Lung microvascular endothelial cell (primary cell): Measurements from ENCODE around the gene RETREG3. TPM values are rescaled to one million over a fixed set of nuclear protein-coding genes. Genes with fewer than 3 reads are reported as not detected.
A peak's percentile ranks its signal among the peaks of the same experiment; 100 is the strongest.
"Not testable (repeated sequence)": the region's sequence is repeated elsewhere in the genome, so short reads cannot be mapped to it uniquely, and the experiment has no call there.

Source experiments
- DNase-seq, 2 donors: peaks; one replicate each; pipeline versions ENCODE4 v3.0.0 to v3.0.0-alpha.2; 2010; ENCODE audit warnings: low read depth in 2 of 2
- total RNA-seq: library from RNA; depleted of rRNA; stranded (reverse); fragments of >200 nt; gene quantifications from 2 replicates; pipeline ENCODE4 v1.2.1, GENCODE V29; 2014

RETREG3 gene
- total RNA-seq, 1 donor from 2014 or later = 65.3 TPM

DNA sequence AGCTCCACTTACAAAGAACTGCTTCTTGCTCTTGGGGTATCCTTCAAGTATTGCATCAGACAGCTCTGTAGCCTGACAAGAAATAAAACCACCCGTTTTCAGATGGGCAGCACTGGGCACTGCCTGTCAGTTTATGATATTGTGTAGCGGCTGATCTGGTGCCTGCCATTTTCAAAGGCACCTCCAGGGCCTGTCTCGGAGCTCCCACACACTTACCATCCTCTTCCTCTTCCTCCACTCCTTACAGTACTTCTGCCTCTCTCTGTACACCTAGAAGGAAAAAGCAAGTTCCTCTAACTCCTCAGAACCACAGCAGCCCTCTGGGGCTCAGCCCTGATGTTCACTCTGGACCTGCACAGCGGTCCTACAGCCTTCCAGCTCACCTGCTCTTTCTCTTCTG is 36.1 kb downstream of the RETREG3 start:
- DNase-seq = no peak

- no peak for DNase-seq
Observed at GRCh38 chr17:42571435-42572225, 37.5 kb downstream of the RETREG3 start.

DNA sequence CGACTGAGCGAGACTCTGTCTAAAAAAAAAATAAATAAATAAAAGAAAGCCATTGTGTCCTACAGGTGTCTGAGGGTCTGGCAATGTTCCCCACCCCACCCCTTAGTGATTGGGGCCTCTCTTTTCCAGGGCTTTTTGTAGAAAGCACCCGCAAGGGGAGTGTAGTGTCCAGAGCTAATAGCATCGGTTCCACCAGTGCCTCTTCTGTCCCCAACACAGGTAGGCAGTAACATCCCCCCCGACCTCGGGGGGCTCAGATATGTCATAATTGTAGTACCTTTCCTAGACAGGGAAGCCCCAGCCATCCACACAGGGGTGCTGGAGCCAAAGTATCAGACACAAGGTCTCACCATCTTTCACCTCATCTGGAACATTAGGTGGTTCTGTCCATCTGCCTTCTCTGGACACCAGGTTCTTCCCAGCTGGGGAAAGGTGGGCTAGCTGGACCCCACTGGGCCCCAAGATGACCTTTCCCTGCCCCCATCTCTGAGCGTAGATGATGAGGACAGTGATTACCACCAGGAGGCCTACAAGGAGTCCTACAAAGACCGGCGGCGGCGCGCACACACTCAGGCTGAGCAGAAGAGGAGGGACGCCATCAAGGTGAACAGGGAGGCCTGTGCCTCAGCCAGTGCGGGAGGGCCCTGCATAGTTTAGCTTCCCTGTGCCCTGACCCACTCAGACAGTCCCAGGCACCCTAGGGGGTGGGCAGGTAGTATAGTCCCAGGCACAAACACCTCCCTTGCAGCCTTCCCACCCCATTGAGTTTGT is 40.6 kb downstream of the RETREG3 start:
- DNase-seq = no peak

DNA sequence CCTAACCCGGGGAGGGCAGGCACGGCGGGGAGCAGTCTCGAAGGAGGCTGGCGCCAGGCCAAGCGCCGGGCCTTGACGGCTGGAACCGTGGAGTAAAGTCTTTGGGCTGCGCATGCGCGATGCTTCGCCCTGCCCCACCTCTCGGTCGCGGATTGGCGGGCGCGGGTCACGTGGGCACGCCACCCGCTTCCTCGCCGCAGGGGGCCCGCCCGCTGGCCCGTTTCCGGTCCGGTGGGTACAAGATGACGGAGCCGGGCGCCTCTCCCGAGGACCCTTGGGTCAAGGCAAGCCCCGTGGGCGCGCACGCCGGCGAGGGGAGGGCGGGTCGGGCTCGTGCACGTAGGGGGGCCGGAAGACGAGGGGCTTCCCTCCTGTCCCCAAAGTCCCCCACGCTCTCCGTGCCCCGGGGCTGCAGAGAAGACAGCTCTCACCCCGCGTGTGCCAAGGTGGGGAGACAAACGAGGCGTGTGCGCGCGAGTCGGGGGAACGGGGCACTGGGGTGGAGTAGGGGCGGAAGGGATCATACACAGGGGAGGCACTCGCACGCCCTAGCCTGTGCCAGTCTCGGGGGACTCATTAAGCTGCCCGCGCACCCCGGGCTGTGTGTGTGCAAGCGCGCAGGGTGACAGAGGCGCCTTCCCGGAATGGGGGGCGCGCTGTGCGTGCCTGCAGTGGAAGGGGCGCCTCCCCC is 42.1 kb downstream of the RETREG3 start, which contains the start of gene MLX:
MLX (plus strand) TSS at position 218 of the 691 bp plus-strand sequence; CDS start at position 243, 25 bp downstream.
- DNase-seq = peak; percentile 90 to 92

DNA sequence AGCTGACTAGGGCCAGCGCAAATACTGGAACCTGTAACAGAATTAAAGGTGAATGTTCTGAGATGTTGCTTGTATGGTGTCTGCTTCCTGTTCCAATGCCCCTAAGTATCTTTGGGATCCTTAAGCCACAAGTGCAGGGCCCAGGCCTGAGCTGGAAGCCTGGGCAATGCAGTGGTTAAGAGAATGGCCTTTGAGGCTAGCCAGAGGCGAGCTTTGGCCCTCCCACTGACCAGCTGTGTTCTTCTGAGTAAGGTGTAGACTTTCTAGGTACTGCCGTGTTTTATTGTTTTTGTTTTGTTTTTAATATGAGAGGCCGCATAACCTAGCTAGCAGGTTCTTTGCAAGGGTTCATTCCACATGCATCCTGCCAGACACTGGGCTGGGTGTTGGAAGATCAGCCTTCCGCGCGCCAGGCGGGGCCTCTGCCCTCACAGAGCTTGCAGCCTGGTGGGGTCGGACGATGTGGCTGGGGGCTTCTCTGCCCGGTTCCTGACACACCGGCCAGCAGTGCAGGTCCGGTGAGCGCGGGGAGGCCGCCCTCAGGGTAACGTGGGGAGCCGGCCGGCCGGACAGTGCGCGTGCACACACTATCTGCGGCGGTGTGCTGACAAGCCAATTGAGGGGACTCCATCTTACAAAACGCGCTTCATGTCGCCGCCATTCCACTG is 42.8 kb downstream of the RETREG3 start:
- DNase-seq = no peak

DNA sequence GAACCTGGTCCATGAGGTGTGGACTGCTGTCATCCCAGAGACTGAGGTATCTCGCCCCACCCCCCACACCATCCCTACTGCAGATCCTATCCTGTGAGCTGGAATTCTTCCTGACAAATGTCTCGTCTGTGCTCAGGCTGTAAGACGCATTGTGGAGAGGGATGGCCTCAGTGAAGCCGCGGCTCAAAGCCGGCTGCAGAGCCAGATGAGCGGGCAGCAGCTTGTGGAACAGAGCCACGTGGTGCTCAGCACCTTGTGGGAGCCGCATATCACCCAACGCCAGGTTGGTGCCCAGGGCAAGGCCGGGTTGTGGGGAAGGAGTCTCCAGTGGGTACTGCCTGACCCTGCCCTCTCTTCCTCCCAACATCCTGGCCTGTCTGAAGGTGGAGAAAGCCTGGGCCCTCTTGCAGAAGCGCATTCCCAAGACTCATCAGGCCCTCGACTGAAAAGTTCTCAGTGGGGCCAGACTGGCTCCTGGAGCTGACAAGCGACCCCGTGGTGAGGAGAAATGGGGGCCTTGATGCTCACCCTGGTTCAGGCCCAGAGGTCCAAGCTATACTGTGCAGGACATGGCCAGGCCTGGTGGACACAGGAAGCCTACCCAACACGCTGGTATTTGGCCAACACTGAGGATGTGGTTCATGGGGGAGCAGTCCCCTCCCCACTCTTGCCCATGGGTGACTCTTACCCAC is 43.5 kb downstream of the RETREG3 start:
- no peak for DNase-seq

DNA sequence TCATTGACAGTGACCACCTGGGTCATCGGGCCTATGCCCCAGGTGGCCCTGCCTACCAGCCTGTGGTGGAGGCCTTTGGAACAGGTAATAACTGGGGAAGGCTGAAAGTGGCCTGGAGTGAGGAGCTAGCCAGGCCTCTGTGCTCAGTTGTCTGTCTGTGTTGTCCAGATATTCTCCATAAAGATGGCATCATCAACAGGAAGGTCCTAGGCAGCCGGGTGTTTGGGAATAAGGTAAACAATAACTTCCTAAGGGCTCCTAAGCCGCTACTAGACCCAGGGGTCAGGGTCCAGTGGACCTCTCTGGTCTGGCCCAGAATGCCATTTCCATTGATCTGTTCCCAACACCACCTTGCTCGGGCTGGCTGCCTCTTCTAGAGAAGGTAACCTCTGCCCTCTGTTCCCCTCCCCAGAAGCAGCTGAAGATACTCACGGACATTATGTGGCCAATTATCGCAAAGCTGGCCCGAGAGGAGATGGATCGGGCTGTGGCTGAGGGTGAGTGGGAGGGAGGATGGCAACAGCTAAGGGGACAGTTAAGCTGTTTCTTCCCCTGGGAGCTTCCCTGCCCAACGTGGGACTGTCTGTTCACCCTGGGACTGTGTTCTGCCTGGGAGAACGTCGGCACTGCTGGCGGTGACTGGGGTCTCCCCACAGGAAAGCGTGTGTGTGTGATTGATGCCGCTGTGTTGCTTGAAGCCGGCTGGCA is 44.2 kb downstream of the RETREG3 start:
- no peak for DNase-seq

DNA sequence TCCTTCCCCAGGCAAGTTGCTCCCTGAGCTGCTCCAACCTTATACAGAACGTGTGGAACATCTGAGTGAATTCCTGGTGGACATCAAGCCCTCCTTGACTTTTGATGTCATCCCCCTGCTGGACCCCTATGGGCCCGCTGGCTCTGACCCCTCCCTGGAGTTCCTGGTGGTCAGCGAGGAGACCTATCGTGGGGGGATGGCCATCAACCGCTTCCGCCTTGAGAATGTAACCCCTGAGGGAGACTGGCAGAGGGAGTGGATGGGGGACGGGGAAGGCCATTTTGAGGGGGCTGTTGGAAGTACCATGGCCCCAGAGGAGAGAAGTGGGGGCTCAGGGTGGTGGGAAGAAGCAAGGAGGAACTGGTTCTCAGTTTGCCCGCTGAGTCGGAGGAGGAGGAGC is 45.2 kb downstream of the RETREG3 start:
- DNase-seq = no peak

DNA sequence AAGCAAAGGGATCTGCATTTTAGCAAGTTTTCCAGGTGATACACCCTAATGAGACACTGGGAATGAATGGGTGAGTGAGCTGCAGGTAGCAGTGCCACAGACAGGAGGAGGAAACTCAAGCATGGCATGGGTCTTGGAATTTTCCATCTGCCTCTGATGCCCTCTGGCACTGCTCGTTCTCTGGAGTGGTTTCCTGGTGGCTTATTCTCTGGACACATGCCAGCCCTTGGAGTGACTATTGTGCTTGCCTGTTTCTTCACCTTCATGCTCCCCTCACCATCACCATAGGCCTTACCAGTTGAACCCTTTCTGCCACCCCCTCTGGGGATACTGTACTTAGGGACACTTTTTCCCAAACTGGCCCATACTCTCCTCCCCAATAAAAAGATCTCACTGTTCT is 45.6 kb downstream of the RETREG3 start:
- peak in 1 of 2 donors; percentile 12 for DNase-seq

GRCh38 chr17:42563143-42563509 is 46.0 kb downstream of the RETREG3 start:
- no peak for DNase-seq

GRCh38 chr17:42562388-42563142 is 46.6 kb downstream of the RETREG3 start:
- peak in 1 of 2 donors; percentile 40 for DNase-seq

DNA sequence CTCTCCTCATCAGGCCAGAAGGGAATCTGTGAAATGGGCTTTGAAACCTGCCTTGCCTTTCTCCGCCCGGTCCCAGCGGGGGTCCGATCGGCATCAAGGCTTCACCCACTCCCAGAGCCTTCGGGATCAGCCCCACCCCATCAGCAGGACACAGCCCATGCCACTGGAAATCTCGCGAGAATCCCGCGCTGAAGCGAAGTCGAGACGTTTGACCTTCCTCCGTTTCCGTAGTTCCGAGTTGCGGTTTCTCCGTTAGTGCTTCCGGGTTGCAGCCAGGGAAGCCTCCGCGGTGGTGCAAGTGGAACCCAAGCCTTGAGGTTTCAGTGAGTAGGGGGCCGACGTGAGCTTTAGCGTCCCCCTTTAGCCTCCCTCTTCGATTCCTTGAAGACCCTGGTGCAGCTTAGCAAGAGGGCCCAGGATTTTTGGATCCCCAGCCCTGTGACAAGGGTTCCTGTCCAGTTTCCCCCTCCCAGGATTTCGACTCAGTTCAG is 47.2 kb downstream of the RETREG3 start, which contains the start of gene COASY:
COASY (plus strand) TSS at position 252 of the 491 bp plus-strand sequence. CDS start 475 bp downstream, outside the sequence.
- peak; percentile 98 for DNase-seq

DNA sequence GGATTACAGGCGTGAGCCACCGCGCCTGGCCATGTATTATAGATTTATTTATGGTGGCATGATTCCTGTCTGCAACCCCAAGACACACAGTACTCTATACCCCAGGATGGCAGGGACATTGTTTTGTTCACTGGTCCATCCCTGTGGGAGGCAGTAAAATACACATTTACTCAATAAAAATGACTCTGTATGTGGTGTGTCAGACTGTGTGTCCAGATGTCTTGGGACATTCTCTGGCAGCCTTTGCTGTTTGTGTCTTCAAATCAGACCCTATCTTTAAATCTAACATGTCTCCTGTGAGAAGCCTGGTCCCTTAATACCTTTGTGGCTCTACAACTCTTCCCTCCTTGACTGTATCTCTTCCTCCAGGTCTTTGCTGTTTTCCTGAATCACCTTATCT is 48.9 kb downstream of the RETREG3 start:
- DNase-seq = no peak

DNA sequence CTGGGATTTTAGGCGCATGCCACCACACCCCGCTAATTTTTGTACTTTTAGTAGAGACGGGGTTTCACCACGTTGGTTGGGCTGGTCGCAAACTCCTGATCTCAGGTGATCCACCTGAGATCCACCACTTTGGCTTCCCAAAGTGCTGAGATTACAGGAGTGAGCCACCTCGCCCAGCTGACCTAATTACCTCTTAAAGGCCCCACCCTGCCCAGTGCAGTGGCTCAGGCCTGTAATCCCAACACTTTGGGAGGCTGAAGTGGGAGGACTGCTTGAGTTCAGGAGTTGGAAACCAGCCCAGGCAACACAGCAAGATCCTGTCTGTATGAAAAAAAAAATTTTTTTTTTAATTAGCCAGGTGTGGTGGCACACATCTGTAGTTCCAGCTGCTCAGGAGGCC is 50.1 kb downstream of the RETREG3 start:
- no peak for DNase-seq

GRCh38 chr17:42555961-42556617 is 53.1 kb downstream of the RETREG3 start:
- DNase-seq = not testable (repeated sequence)

GRCh38 chr17:42555122-42555622 is 54.0 kb downstream of the RETREG3 start:
- no peak for DNase-seq

DNA sequence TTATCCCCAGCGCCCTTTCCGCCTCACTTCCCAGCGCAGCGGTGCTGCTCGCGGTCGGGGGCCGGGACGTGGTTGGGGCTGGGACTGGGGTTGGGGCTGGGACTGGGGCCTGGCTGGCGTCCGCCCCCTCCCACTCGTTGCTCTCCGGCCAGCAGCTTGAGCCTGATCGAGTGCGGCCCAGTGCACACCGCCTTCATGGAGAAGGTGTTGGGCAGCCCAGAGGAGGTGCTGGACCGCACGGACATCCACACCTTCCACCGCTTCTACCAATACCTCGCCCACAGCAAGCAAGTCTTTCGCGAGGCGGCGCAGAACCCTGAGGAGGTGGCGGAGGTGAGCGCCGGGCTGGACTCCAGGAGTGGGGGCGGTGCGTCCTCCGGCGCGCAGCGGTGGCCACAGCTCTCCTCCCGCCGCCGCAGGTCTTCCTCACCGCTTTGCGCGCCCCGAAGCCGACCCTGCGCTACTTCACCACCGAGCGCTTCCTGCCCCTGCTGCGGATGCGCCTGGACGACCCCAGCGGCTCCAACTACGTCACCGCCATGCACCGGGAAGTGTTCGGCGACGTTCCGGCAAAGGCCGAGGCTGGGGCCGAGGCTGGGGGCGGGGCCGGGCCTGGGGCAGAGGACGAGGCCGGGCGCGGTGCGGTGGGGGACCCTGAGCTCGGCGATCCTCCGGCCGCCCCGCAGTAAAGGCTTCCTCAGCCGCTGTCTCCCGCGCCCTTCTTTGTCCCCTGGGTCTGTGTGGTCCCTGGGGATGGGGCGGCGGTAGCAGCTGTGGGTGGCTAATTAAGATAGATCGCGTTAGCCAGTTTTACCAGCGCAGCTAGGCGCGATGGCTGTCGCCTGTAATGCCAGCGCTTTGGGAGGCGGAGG is 54.7 kb downstream of the RETREG3 start:
- DNase-seq = peak; percentile 86 to 92

GRCh38 chr17:42553866-42554249 is 55.3 kb downstream of the RETREG3 start:
- peak; percentile 25 to 42 for DNase-seq
